Measurements from ENCODE around the gene SLC13A3.

SLC13A3 gene

DNA sequence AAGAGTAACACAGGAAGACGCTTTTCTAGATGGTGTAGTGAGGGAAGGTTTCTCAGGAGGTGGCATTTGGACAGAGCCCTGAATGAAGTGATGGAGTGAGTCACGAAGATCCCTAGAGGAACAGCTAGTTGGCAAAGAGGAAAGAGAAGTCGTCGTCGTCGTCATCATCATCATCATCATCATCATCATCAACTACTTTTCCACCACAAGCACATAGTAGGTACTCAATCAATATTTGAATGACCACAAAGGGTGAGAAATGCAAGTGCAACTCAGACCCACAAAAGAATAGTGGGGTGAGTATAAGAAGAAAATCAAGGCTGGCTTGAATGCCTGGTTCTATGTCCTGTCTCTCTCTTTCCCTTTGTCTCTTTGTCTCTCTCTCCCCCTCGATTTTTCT is 72.5 kb downstream of the SLC13A3 start:
- no peak overlapping the region for H3K27ac ChIP-seq (replicated peaks; ENCODE audit: low read length)
- no peak overlapping the region for H3K9ac ChIP-seq (ENCODE audit: low read depth, low read length, poor library complexity)
- H3K4ac ChIP-seq (ENCODE audit: low read length) = no peak overlapping the region
- H3K36me3 ChIP-seq (replicated peaks in 1 of 2; ENCODE audit: control insufficient read depth in 2 of 2, insufficient read depth in 2 of 2, low read length in 2 of 2) = peaks cover 0 to 3% of the 10 kb centered on the region in 2 donors
- H2AFZ ChIP-seq (ENCODE audit: low read length) = no peak overlapping the region
- H2AK5ac ChIP-seq (ENCODE audit: low read depth, low read length) = no peak overlapping the region
- no CpG with 5 or more reads among the region's 7 CpGs for WGBS, 2 donors (ENCODE audit: extremely low coverage in 2 of 2, insufficient read length in 2 of 2, insufficient replicate concordance in 1 of 2)
- no peak overlapping the region for H3K18ac ChIP-seq (ENCODE audit: low read length)
- H3K4me3 ChIP-seq (ENCODE audit: low read length in 2 of 2) = no peak overlapping the region
- H3K23ac ChIP-seq (ENCODE audit: low read depth, low read length, poor library complexity) = no peak overlapping the region
- DNase-seq (ENCODE audit: low spot score) = no peak
- no peak overlapping the region for H2BK12ac ChIP-seq (ENCODE audit: low read length)
- peaks cover 5% of the 10 kb centered on the region in 2 donors for H3K4me1 ChIP-seq (ENCODE audit: control insufficient read depth in 2 of 2, insufficient read depth in 1 of 2, low read depth in 1 of 2, low read length in 2 of 2)
- no peak overlapping the region for H3K4me2 ChIP-seq (ENCODE audit: insufficient read depth, low read length, poor library complexity, severe bottlenecking)
- H4K8ac ChIP-seq (ENCODE audit: low read depth, low read length) = no peak overlapping the region
- H2BK120ac ChIP-seq (ENCODE audit: low read depth, low read length) = no peak overlapping the region
- no peaks in the 10 kb centered on the region for H3K79me1 ChIP-seq (ENCODE audit: low read depth, low read length)
- H4K91ac ChIP-seq (ENCODE audit: low read depth, low read length, poor library complexity) = no peak overlapping the region
- H3K14ac ChIP-seq (ENCODE audit: low read length) = no peak overlapping the region
- H3K9me3 ChIP-seq (replicated peaks in 1 of 2; ENCODE audit: control insufficient read depth in 2 of 2, insufficient read depth in 1 of 2, low read depth in 1 of 2, low read length in 2 of 2) = peaks cover 14% of the 10 kb centered on the region in 2 donors
- H3K27me3 ChIP-seq (ENCODE audit: control insufficient read depth in 3 of 3, insufficient read depth in 3 of 3, low read depth in 1 of 3, low read length in 3 of 3) = no peaks in the 10 kb centered on the region
- no peak overlapping the region for H2BK15ac ChIP-seq (ENCODE audit: low read length)
- no peak overlapping the region for H2BK5ac ChIP-seq (ENCODE audit: low read length)

DNA sequence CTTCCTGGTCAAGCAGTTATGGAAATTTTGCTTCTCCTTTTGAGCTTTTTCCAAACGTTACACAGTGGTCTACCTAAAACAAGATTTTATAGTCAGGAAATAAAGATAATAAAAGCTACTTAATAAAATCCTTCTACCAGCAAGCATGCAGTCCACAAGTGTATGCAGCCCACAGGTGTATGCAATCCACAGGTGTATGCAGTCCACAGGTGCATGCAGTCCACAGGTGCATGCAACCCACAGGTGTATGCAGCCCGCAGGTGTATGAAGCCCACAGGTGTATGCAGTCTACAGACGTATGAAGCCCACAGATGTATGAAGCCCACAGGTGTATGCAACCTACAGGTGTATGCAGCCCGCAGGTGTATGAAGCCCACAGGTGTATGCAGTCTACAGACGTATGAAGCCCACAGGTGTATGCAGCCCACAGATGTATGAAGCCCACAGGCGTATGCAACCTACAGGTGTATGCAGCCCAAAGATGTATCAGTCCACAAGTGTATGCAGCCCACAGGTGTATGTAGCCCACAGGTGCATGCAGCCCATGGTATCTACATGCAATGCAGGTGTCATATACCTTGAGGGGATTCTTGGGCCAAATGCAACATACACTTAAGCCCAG is 74.4 kb downstream of the SLC13A3 start:
- no CpG with 5 or more reads among the region's 6 CpGs for WGBS, 2 donors (ENCODE audit: extremely low coverage in 2 of 2, insufficient read length in 2 of 2, insufficient replicate concordance in 1 of 2)
- peaks cover 13 to 14% of the 10 kb centered on the region in 2 donors for H3K9me3 ChIP-seq (replicated peaks in 1 of 2; ENCODE audit: control insufficient read depth in 2 of 2, insufficient read depth in 1 of 2, low read depth in 1 of 2, low read length in 2 of 2)

DNA sequence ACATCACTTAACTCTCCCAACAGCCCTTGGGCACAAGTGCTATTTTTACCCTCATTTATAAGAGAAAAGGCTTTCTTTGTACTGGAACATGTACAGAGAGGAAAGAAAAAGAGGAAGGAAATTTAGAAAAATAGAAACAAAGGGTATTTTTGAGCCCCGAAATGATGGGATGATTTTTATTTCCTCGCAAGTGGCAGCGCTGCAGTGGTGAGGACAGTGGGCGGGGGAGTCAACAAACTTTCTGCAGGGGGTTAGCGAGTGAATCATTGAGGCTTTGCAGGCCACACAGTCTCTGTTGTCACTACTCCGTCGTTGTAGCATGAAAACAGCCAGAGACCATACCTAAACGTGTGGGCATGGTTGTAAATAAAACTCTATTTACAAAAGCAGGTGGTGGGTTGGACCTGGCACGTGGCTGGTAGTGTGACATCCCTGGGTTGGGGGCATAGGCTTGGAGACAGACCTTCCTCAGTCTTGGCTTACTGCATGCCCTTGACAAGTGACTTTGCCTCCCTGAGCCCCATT is 75.3 kb downstream of the SLC13A3 start:
- no peak overlapping the region for H2AFZ ChIP-seq (ENCODE audit: low read length)
- DNase-seq (ENCODE audit: low spot score) = no peak

More for the DNA sequence above, 74.4 kb downstream of the SLC13A3 start:
- no peak overlapping the region for H2AK5ac ChIP-seq (ENCODE audit: low read depth, low read length)
- H3K27me3 ChIP-seq (ENCODE audit: control insufficient read depth in 3 of 3, insufficient read depth in 3 of 3, low read depth in 1 of 3, low read length in 3 of 3) = no peaks in the 10 kb centered on the region
- H3K4me2 ChIP-seq (ENCODE audit: insufficient read depth, low read length, poor library complexity, severe bottlenecking) = no peak overlapping the region
- no peak overlapping the region for H3K4me3 ChIP-seq (ENCODE audit: low read length in 2 of 2)
- no peak overlapping the region for H2BK12ac ChIP-seq (ENCODE audit: low read length)
- H2AFZ ChIP-seq (ENCODE audit: low read length) = no peak overlapping the region
- no peak overlapping the region for H3K23ac ChIP-seq (ENCODE audit: low read depth, low read length, poor library complexity)
- DNase-seq (ENCODE audit: low spot score) = no peak
- H4K8ac ChIP-seq (ENCODE audit: low read depth, low read length) = no peak overlapping the region
- H3K4me1 ChIP-seq (ENCODE audit: control insufficient read depth in 2 of 2, insufficient read depth in 1 of 2, low read depth in 1 of 2, low read length in 2 of 2) = no peaks in the 10 kb centered on the region
- no peak overlapping the region for H3K14ac ChIP-seq (ENCODE audit: low read length)
- no peak overlapping the region for H4K91ac ChIP-seq (ENCODE audit: low read depth, low read length, poor library complexity)
- no peaks in the 10 kb centered on the region for H3K79me1 ChIP-seq (ENCODE audit: low read depth, low read length)
- H3K9ac ChIP-seq (ENCODE audit: low read depth, low read length, poor library complexity) = no peak overlapping the region
- peaks cover 0 to 3% of the 10 kb centered on the region in 2 donors for H3K36me3 ChIP-seq (replicated peaks in 1 of 2; ENCODE audit: control insufficient read depth in 2 of 2, insufficient read depth in 2 of 2, low read length in 2 of 2)
- H3K4ac ChIP-seq (ENCODE audit: low read length) = no peak overlapping the region
- H3K18ac ChIP-seq (ENCODE audit: low read length) = no peak overlapping the region
- H3K27ac ChIP-seq (replicated peaks; ENCODE audit: low read length) = no peak overlapping the region
- no peak overlapping the region for H2BK15ac ChIP-seq (ENCODE audit: low read length)
- H2BK5ac ChIP-seq (ENCODE audit: low read length) = no peak overlapping the region
- no peak overlapping the region for H2BK120ac ChIP-seq (ENCODE audit: low read depth, low read length)

DNA sequence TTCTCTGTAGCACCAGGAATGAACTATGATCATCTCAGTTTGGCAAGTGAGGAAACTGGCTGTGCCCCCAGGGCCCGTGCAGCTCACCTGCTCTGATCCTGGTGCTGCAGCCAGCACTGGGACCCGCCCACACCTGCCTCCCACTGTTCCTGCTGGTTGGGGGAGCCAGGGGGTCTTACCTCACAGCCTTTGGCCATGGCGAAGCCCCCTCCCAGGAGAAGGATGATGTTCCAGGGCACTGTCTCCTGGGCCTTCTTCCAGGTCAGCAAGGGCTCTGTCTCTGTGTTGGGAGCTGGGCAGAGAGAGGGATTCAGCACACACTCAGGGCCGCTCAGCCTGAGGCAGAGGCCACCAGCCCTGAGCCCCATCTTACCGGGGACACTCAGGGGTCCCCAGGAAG is 75.9 kb downstream of the SLC13A3 start:
- DNase-seq (ENCODE audit: low spot score) = no peak
- Histone ChIP-seq H3K18ac (ENCODE audit: low read length) (no peak overlapping the region), H4K91ac (ENCODE audit: low read depth, low read length, poor library complexity) (no peak overlapping the region), H3K9me3 (replicated peaks in 1 of 2; ENCODE audit: control insufficient read depth in 2 of 2, insufficient read depth in 1 of 2, low read depth in 1 of 2, low read length in 2 of 2) (peaks cover under 1 to 2% of the 10 kb centered on the region in 2 donors), H2BK5ac (ENCODE audit: low read length) (no peak overlapping the region), H2AFZ (ENCODE audit: low read length) (no peak overlapping the region), H3K4ac (ENCODE audit: low read length) (no peak overlapping the region), H2BK15ac (ENCODE audit: low read length) (no peak overlapping the region), H3K27me3 (ENCODE audit: control insufficient read depth in 3 of 3, insufficient read depth in 3 of 3, low read depth in 1 of 3, low read length in 3 of 3) (no peaks in the 10 kb centered on the region), H2AK5ac (ENCODE audit: low read depth, low read length) (no peak overlapping the region), H3K4me1 (ENCODE audit: control insufficient read depth in 2 of 2, insufficient read depth in 1 of 2, low read depth in 1 of 2, low read length in 2 of 2) (no peaks in the 10 kb centered on the region), H3K23ac (ENCODE audit: low read depth, low read length, poor library complexity) (no peak overlapping the region), H3K4me2 (ENCODE audit: insufficient read depth, low read length, poor library complexity, severe bottlenecking) (no peak overlapping the region), H4K8ac (ENCODE audit: low read depth, low read length) (no peak overlapping the region), H3K4me3 (ENCODE audit: low read length in 2 of 2) (no peak overlapping the region), H3K14ac (ENCODE audit: low read length) (no peak overlapping the region), H2BK120ac (ENCODE audit: low read depth, low read length) (no peak overlapping the region), H3K36me3 (replicated peaks in 1 of 2; ENCODE audit: control insufficient read depth in 2 of 2, insufficient read depth in 2 of 2, low read length in 2 of 2) (no peaks in the 10 kb centered on the region), H2BK12ac (ENCODE audit: low read length) (no peak overlapping the region), H3K79me1 (ENCODE audit: low read depth, low read length) (no peaks in the 10 kb centered on the region), H3K27ac (replicated peaks; ENCODE audit: low read length) (no peak overlapping the region), H3K9ac (ENCODE audit: low read depth, low read length, poor library complexity) (no peak overlapping the region)
- no CpG with 5 or more reads among the region's 5 CpGs for WGBS, 2 donors (ENCODE audit: extremely low coverage in 2 of 2, insufficient read length in 2 of 2, insufficient replicate concordance in 1 of 2)

More for the DNA sequence above, 75.3 kb downstream of the SLC13A3 start:
- no peak overlapping the region for H3K14ac ChIP-seq (ENCODE audit: low read length)
- H3K9ac ChIP-seq (ENCODE audit: low read depth, low read length, poor library complexity) = no peak overlapping the region
- H2BK120ac ChIP-seq (ENCODE audit: low read depth, low read length) = no peak overlapping the region
- no peak overlapping the region for H2AK5ac ChIP-seq (ENCODE audit: low read depth, low read length)
- H3K4me1 ChIP-seq (ENCODE audit: control insufficient read depth in 2 of 2, insufficient read depth in 1 of 2, low read depth in 1 of 2, low read length in 2 of 2) = no peaks in the 10 kb centered on the region
- H3K27ac ChIP-seq (replicated peaks; ENCODE audit: low read length) = no peak overlapping the region
- H3K79me1 ChIP-seq (ENCODE audit: low read depth, low read length) = no peaks in the 10 kb centered on the region
- no peak overlapping the region for H3K4me2 ChIP-seq (ENCODE audit: insufficient read depth, low read length, poor library complexity, severe bottlenecking)
- no peak overlapping the region for H3K4ac ChIP-seq (ENCODE audit: low read length)
- peaks cover 6% of the 10 kb centered on the region in 2 donors for H3K9me3 ChIP-seq (replicated peaks in 1 of 2; ENCODE audit: control insufficient read depth in 2 of 2, insufficient read depth in 1 of 2, low read depth in 1 of 2, low read length in 2 of 2)
- H2BK12ac ChIP-seq (ENCODE audit: low read length) = no peak overlapping the region
- H3K36me3 ChIP-seq (replicated peaks in 1 of 2; ENCODE audit: control insufficient read depth in 2 of 2, insufficient read depth in 2 of 2, low read length in 2 of 2) = no peaks in the 10 kb centered on the region
- no peaks in the 10 kb centered on the region for H3K27me3 ChIP-seq (ENCODE audit: control insufficient read depth in 3 of 3, insufficient read depth in 3 of 3, low read depth in 1 of 3, low read length in 3 of 3)
- WGBS, 2 donors (ENCODE audit: extremely low coverage in 2 of 2, insufficient read length in 2 of 2, insufficient replicate concordance in 1 of 2) = no CpG with 5 or more reads among the region's 9 CpGs
- H3K18ac ChIP-seq (ENCODE audit: low read length) = no peak overlapping the region
- H4K91ac ChIP-seq (ENCODE audit: low read depth, low read length, poor library complexity) = no peak overlapping the region
- H4K8ac ChIP-seq (ENCODE audit: low read depth, low read length) = no peak overlapping the region
- H2BK15ac ChIP-seq (ENCODE audit: low read length) = no peak overlapping the region
- H3K4me3 ChIP-seq (ENCODE audit: low read length in 2 of 2) = no peak overlapping the region
- no peak overlapping the region for H3K23ac ChIP-seq (ENCODE audit: low read depth, low read length, poor library complexity)
- no peak overlapping the region for H2BK5ac ChIP-seq (ENCODE audit: low read length)

Data from neuronal stem cell (in vitro differentiated cells).